Measurements from ENCODE around the gene VSTM5. TPM values are rescaled to one million over a fixed set of nuclear protein-coding genes. Genes with fewer than 3 reads are reported as not detected.
"Not testable (repeated sequence)": the region's sequence is repeated elsewhere in the genome, so short reads cannot be mapped to it uniquely, and the experiment has no call there.

Gene VSTM5
- total RNA-seq, 1 donor from 2014 or later = not detected

GRCh38 chr11:93871526-93871925, 21.1 kb upstream of the VSTM5 start:
- DNase-seq (ENCODE audit: extremely low spot score in 2 of 2) = no peak
- Histone ChIP-seq H3K4me3 (no peak overlapping the region), H3K27ac (no peak overlapping the region), H3K4me1 (no peaks in the 10 kb centered on the region), H3K27me3 (no peaks in the 10 kb centered on the region), H3K9me3 (no peaks in the 10 kb centered on the region), H3K36me3 (no peaks in the 10 kb centered on the region)
- intact Hi-C loops (cut with DNase I) = no loop called here
- TF ChIP-seq POLR2AphosphoS5 (IDR thresholded peaks at IDR 0.05; ENCODE audit: insufficient read depth in 1 of 2, low read depth in 1 of 2) (no peak), POLR2A (IDR thresholded peaks at IDR 0.05) (no peak)
- TF ChIP-seq, protein P1, sequence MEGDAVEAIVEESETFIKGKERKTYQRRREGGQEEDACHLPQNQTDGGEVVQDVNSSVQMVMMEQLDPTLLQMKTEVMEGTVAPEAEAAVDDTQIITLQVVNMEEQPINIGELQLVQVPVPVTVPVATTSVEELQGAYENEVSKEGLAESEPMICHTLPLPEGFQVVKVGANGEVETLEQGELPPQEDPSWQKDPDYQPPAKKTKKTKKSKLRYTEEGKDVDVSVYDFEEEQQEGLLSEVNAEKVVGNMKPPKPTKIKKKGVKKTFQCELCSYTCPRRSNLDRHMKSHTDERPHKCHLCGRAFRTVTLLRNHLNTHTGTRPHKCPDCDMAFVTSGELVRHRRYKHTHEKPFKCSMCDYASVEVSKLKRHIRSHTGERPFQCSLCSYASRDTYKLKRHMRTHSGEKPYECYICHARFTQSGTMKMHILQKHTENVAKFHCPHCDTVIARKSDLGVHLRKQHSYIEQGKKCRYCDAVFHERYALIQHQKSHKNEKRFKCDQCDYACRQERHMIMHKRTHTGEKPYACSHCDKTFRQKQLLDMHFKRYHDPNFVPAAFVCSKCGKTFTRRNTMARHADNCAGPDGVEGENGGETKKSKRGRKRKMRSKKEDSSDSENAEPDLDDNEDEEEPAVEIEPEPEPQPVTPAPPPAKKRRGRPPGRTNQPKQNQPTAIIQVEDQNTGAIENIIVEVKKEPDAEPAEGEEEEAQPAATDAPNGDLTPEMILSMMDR (IDR thresholded peaks at IDR 0.05) = no peak

DNA sequence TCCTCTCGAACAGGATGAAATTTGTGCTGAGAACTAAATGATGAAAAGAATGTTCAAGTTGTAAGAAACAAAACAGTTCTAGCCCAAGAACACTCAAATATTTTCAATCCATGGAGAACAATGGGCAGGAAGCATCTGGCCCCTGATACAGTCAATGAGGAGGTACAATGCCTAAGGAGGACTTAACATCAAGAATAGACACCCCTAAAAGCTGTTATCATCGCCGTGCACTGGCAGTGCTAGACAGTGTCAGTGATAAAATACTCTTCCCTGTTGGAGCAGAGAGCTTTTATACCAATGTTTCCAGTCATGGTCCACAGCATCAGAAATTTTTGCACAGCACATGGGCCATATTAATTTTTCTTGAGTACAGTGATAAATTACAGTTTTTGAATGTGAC, 20.2 kb upstream of the VSTM5 start:
- no peaks in the 10 kb centered on the region for H3K27me3 ChIP-seq
- H3K4me3 ChIP-seq = no peak overlapping the region
- no peak overlapping the region for H3K27ac ChIP-seq
- no peaks in the 10 kb centered on the region for H3K36me3 ChIP-seq
- intact Hi-C loops (cut with DNase I) = no loop called here
- no peaks in the 10 kb centered on the region for H3K9me3 ChIP-seq
- DNase-seq (ENCODE audit: extremely low spot score in 2 of 2) = no peak
- H3K4me1 ChIP-seq = no peaks in the 10 kb centered on the region
- TF ChIP-seq, protein P1 (IDR thresholded peaks at IDR 0.05) = no peak
- TF ChIP-seq POLR2A (IDR thresholded peaks at IDR 0.05) = no peak
- TF ChIP-seq POLR2AphosphoS5 (IDR thresholded peaks at IDR 0.05; ENCODE audit: insufficient read depth in 1 of 2, low read depth in 1 of 2) = no peak

GRCh38 chr11:93869830-93870229, 19.4 kb upstream of the VSTM5 start:
- no peak for DNase-seq (ENCODE audit: extremely low spot score in 2 of 2)
- Histone ChIP-seq H3K9me3 (no peaks in the 10 kb centered on the region), H3K27me3 (no peaks in the 10 kb centered on the region), H3K36me3 (no peaks in the 10 kb centered on the region), H3K4me3 (no peak overlapping the region), H3K27ac (no peak overlapping the region), H3K4me1 (no peaks in the 10 kb centered on the region)
- intact Hi-C loops (cut with DNase I) = no loop called here
- no peak for TF ChIP-seq POLR2A (IDR thresholded peaks at IDR 0.05)
- TF ChIP-seq, protein P1 (IDR thresholded peaks at IDR 0.05) = no peak
- no peak for TF ChIP-seq POLR2AphosphoS5 (IDR thresholded peaks at IDR 0.05; ENCODE audit: insufficient read depth in 1 of 2, low read depth in 1 of 2)

GRCh38 chr11:93868404-93868803, 18.0 kb upstream of the VSTM5 start:
- H3K4me3 ChIP-seq; H3K27me3 ChIP-seq; H3K36me3 ChIP-seq; H3K9me3 ChIP-seq; H3K4me1 ChIP-seq; intact Hi-C loops (cut with DNase I); DNase-seq (ENCODE audit: extremely low spot score in 2 of 2); H3K27ac ChIP-seq: not testable (repeated sequence)

- no peak overlapping the region for H3K4me3 ChIP-seq
- TF ChIP-seq POLR2AphosphoS5 (IDR thresholded peaks at IDR 0.05; ENCODE audit: insufficient read depth in 1 of 2, low read depth in 1 of 2) (no peak), POLR2A (IDR thresholded peaks at IDR 0.05) (no peak)
- TF ChIP-seq, protein P1 (IDR thresholded peaks at IDR 0.05) = no peak
- no peaks in the 10 kb centered on the region for H3K27me3 ChIP-seq
- no peak overlapping the region for H3K27ac ChIP-seq
- intact Hi-C loops (cut with DNase I) = no loop called here
- DNase-seq (ENCODE audit: extremely low spot score in 2 of 2) = no peak
- H3K4me1 ChIP-seq = no peaks in the 10 kb centered on the region
- H3K36me3 ChIP-seq = no peaks in the 10 kb centered on the region
- no peaks in the 10 kb centered on the region for H3K9me3 ChIP-seq
These were observed 11.4 kb upstream of the VSTM5 start for GRCh38 chr11:93861808-93862207.

All from vagina (tissue), 2 donors.